Cardiac muscle cell (in vitro differentiated cells and primary cell): ENCODE measurements around the gene OR51I2. TPM values are rescaled to one million over a fixed set of nuclear protein-coding genes. Genes with fewer than 3 reads are reported as not detected.

Experiments
- DNase-seq, 2 donors: peaks; one replicate each; pipeline versions ENCODE4 v3.0.0 to v3.0.0-alpha.2; 2010 to 2017; ENCODE audit warnings: low read depth in 1 of 2, low spot score in 1 of 2
- H3K27ac ChIP-seq: fragments of 200-600 bp; sonication (generic); 2 replicates; pipeline ENCODE4 v1.5.1; 2016
- H3K27me3 ChIP-seq: fragments of 200-600 bp; sonication (generic); 2 replicates; pipeline ENCODE4 v1.6.0; 2016; ENCODE audit warnings: control low read depth
- H3K36me3 ChIP-seq: fragments of 200-600 bp; sonication (generic); 2 replicates; pipeline ENCODE4 v1.5.1; 2016; ENCODE audit warnings: control low read depth
- H3K4me1 ChIP-seq: fragments of 200-600 bp; sonication (generic); 2 replicates; pipeline ENCODE4 v1.8.1; 2017; ENCODE audit warnings: low read depth, mild to moderate bottlenecking, mixed run types
- H3K4me3 ChIP-seq: fragments of 200-600 bp; sonication (generic); 2 replicates; pipeline ENCODE4 v1.5.1; 2016; ENCODE audit warnings: mild to moderate bottlenecking
- H3K9me3 ChIP-seq: fragments of 200-600 bp; sonication (generic); 2 replicates; pipeline ENCODE4 v1.5.1; 2017; ENCODE audit warnings: low read depth, mild to moderate bottlenecking, control low read depth
- polyA plus RNA-seq: library from polyadenylated mRNA; unstranded; fragments of >200 nt; fragmentation: Nextera tagmentation; extraction: Ambion mirVana; gene quantifications from 2 replicates; pipeline ENCODE4 v1.2.1, GENCODE V29; 2016
- total RNA-seq: library from RNA; depleted of rRNA; stranded (reverse); fragments of >200 nt; gene quantifications from 2 replicates; pipeline ENCODE4 v1.2.3, GENCODE V29; 2016
- TF ChIP-seq, protein P1 (sequence below): IDR thresholded peaks from 2 replicates; pipeline ENCODE4 v1.5.1; 2012; ENCODE audit warnings: low read depth, mild to moderate bottlenecking, low read length

OR51I2 gene
- total and polyA plus RNA-seq, 2 experiments from 2014 or later: not detected

DNA sequence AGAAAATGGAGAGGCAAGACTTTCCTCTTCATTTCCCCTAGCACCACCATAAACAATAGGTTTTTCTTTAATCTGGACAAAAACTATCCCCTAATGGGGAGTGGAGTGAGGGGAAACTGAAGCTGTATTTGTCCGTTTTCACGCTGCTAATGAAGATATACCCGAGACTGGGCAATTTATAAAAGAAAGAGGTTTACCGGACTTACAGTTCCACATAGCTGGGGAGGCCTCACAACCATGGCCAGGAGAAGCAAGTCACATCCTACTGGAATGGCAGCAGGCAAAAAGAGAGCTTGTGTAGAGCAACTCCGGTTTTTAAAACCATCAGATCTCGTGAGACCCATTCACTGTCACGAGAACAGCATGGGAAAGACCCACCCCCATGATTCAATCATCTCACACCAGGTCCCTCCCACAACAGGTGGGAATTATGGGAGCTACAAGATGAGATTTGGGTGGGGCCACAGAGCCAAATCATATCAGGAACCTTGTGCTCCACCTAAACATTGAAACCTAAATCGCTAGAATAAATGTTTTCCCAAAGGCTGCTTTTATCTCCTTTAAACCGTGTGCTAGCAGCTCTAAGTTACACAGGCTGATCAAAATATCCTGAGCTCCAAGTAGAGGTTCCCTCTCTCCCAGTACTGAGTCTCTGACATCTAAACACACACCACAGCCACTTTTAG, 56.4 kb downstream of the OR51I2 start:
- Histone ChIP-seq H3K9me3 (no peaks in the 10 kb centered on the region), H3K36me3 (no peaks in the 10 kb centered on the region), H3K27ac (no peak overlapping the region), H3K4me3 (no peak overlapping the region), H3K4me1 (no peaks in the 10 kb centered on the region), H3K27me3 (no peaks in the 10 kb centered on the region)
- no peak for DNase-seq
- TF ChIP-seq, protein P1, sequence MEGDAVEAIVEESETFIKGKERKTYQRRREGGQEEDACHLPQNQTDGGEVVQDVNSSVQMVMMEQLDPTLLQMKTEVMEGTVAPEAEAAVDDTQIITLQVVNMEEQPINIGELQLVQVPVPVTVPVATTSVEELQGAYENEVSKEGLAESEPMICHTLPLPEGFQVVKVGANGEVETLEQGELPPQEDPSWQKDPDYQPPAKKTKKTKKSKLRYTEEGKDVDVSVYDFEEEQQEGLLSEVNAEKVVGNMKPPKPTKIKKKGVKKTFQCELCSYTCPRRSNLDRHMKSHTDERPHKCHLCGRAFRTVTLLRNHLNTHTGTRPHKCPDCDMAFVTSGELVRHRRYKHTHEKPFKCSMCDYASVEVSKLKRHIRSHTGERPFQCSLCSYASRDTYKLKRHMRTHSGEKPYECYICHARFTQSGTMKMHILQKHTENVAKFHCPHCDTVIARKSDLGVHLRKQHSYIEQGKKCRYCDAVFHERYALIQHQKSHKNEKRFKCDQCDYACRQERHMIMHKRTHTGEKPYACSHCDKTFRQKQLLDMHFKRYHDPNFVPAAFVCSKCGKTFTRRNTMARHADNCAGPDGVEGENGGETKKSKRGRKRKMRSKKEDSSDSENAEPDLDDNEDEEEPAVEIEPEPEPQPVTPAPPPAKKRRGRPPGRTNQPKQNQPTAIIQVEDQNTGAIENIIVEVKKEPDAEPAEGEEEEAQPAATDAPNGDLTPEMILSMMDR: no peak

Other genes starting within 250 kb of the OR51I2 start
- gene OR51V1, start 248.6 kb upstream of the OR51I2 start, total RNA-seq: not detected in 2 replicates
- gene OR51V1, start 248.6 kb upstream of the OR51I2 start, polyA plus RNA-seq: not detected in 2 replicates
- not detected in 2 replicates for gene HBB, start 222.3 kb upstream of the OR51I2 start, total RNA-seq
- not detected in 2 replicates for gene HBB, start 222.3 kb upstream of the OR51I2 start, polyA plus RNA-seq
- 0.95 TPM in 1 of 2 replicates, not detected in the other for gene HBD, start 214.8 kb upstream of the OR51I2 start, total RNA-seq
- 2.8 TPM in 1 of 2 replicates, not detected in the other for gene HBD, start 214.8 kb upstream of the OR51I2 start, polyA plus RNA-seq
- gene HBG1, start 199.5 kb upstream of the OR51I2 start, total RNA-seq: not detected in 2 replicates
- gene HBG1, start 199.5 kb upstream of the OR51I2 start, polyA plus RNA-seq: not detected in 2 replicates
- not detected in 2 replicates for gene HBG2, start 194.5 kb upstream of the OR51I2 start, total RNA-seq
- 0.54 TPM in 1 of 2 replicates, not detected in the other for gene HBG2, start 194.5 kb upstream of the OR51I2 start, polyA plus RNA-seq
- gene HBE1, start 179.4 kb upstream of the OR51I2 start, total RNA-seq: 0.32 and 0.51 TPM in 2 replicates
- gene HBE1, start 179.4 kb upstream of the OR51I2 start, polyA plus RNA-seq: 0.23 TPM in 1 of 2 replicates, not detected in the other
- 0.57 and 0.85 TPM in 2 replicates for gene OR51B4, start 147.4 kb upstream of the OR51I2 start, total RNA-seq
- gene OR51B4, start 147.4 kb upstream of the OR51I2 start, polyA plus RNA-seq: 0.24 TPM in 1 of 2 replicates, not detected in the other
- 1.6 TPM in 1 of 2 replicates, not detected in the other for gene OR51B2, start 125.0 kb upstream of the OR51I2 start, total RNA-seq
- not detected in 2 replicates for gene OR51B2, start 125.0 kb upstream of the OR51I2 start, polyA plus RNA-seq
- 1.4 and 3.6 TPM in 2 replicates for gene OR51B5, start 105.8 kb upstream of the OR51I2 start, total RNA-seq
- 0.25 and 1.1 TPM in 2 replicates for gene OR51B5, start 105.8 kb upstream of the OR51I2 start, polyA plus RNA-seq
- not detected in 2 replicates for gene OR51B6, start 97.8 kb upstream of the OR51I2 start, total RNA-seq
- 0.39 TPM in 1 of 2 replicates, not detected in the other for gene OR51B6, start 97.8 kb upstream of the OR51I2 start, polyA plus RNA-seq
- not detected in 2 replicates for gene OR51M1, start 65.5 kb upstream of the OR51I2 start, total RNA-seq
- gene OR51M1, start 65.5 kb upstream of the OR51I2 start, polyA plus RNA-seq: not detected in 2 replicates
- gene OR51Q1, start 27.2 kb upstream of the OR51I2 start, total RNA-seq: not detected in 2 replicates
- not detected in 2 replicates for gene OR51Q1, start 27.2 kb upstream of the OR51I2 start, polyA plus RNA-seq
- gene OR51I1, start 7.8 kb upstream of the OR51I2 start, total RNA-seq: 0.60 TPM in 1 of 2 replicates, not detected in the other
- not detected in 2 replicates for gene OR51I1, start 7.8 kb upstream of the OR51I2 start, polyA plus RNA-seq
- gene OR52D1, start 39.4 kb downstream of the OR51I2 start, total RNA-seq: not detected in 2 replicates
- 0.82 TPM in 1 of 2 replicates, not detected in the other for gene OR52D1, start 39.4 kb downstream of the OR51I2 start, polyA plus RNA-seq
- 0.81 and 1.9 TPM in 2 replicates for gene UBQLN3, start 60.6 kb downstream of the OR51I2 start, total RNA-seq
- gene UBQLN3, start 60.6 kb downstream of the OR51I2 start, polyA plus RNA-seq: 0.52 TPM in 1 of 2 replicates, not detected in the other
- gene UBQLNL, start 67.4 kb downstream of the OR51I2 start, total RNA-seq: 0.92 and 3.4 TPM in 2 replicates
- gene UBQLNL, start 67.4 kb downstream of the OR51I2 start, polyA plus RNA-seq: 2.1 and 2.4 TPM in 2 replicates
- 0.46 and 0.83 TPM in 2 replicates for gene OR52H1, start 99.2 kb downstream of the OR51I2 start, total RNA-seq
- gene OR52H1, start 99.2 kb downstream of the OR51I2 start, polyA plus RNA-seq: 0.43 TPM in 1 of 2 replicates, not detected in the other
- gene OR52B6, start 131.6 kb downstream of the OR51I2 start, total RNA-seq: not detected in 2 replicates
- 0.52 TPM in 1 of 2 replicates, not detected in the other for gene OR52B6, start 131.6 kb downstream of the OR51I2 start, polyA plus RNA-seq
- 5.5 and 11.4 TPM in 2 replicates for gene TRIM6, start 147.3 kb downstream of the OR51I2 start, total RNA-seq
- 4.3 and 10.8 TPM in 2 replicates for gene TRIM6, start 147.3 kb downstream of the OR51I2 start, polyA plus RNA-seq
- gene TRIM34, start 175.7 kb downstream of the OR51I2 start, total RNA-seq: 0.81 and 2.4 TPM in 2 replicates
- 1.6 and 2.4 TPM in 2 replicates for gene TRIM34, start 175.7 kb downstream of the OR51I2 start, polyA plus RNA-seq
- gene TRIM5, start 235.8 kb downstream of the OR51I2 start, total RNA-seq: 13.4 and 18.0 TPM in 2 replicates
- 12.6 and 19.9 TPM in 2 replicates for gene TRIM5, start 235.8 kb downstream of the OR51I2 start, polyA plus RNA-seq
- 0.07 TPM in 1 of 2 replicates, not detected in the other for gene TRIM22, start 240.5 kb downstream of the OR51I2 start, total RNA-seq
- 0.32 and 1.3 TPM in 2 replicates for gene TRIM22, start 240.5 kb downstream of the OR51I2 start, polyA plus RNA-seq